Lung (tissue), 12 donors: Measurements from ENCODE around the gene ATP6V0B. TPM values are rescaled to one million over a fixed set of nuclear protein-coding genes. Genes with fewer than 3 reads are reported as not detected.

Source experiments
- ATAC-seq: fragments of 200-7000 bp; cut with Tn5 transposase; one replicate; pipeline ENCODE4 v1.9.1; 2020; ENCODE audit warnings: moderate number of reproducible peaks; ENCODE audit not compliant: insufficient read depth, low FRiP score
- DNase-seq, 3 donors: peaks; one replicate each; pipeline ENCODE4 v3.0.0-alpha.2; 2013 to 2017
- H3K27ac ChIP-seq, 2 donors: one replicate each; pipeline ENCODE4 v1.5.1; 2013; ENCODE audit warnings: mild to moderate bottlenecking in 2 of 2, moderate library complexity in 2 of 2, control low read depth in 1 of 2, inconsistent platforms in 1 of 2, low read depth in 1 of 2, low read length in 1 of 2
- H3K27me3 ChIP-seq, 3 donors: one replicate each; pipeline ENCODE4 v1.5.1; 2013; ENCODE audit warnings: low read length in 2 of 3; ENCODE audit not compliant: control insufficient read depth in 3 of 3, insufficient read depth in 3 of 3
- H3K36me3 ChIP-seq, 4 donors: one replicate each; pipeline ENCODE4 v1.5.1; 2013; ENCODE audit warnings: low read length in 4 of 4, mild to moderate bottlenecking in 1 of 4, moderate library complexity in 1 of 4; ENCODE audit not compliant: control insufficient read depth in 4 of 4, insufficient read depth in 4 of 4
- H3K4me1 ChIP-seq, 5 donors: one replicate each; pipeline ENCODE4 v1.5.1; 2013; ENCODE audit warnings: low read length in 5 of 5, mild to moderate bottlenecking in 2 of 5, moderate library complexity in 1 of 5; ENCODE audit not compliant: control insufficient read depth in 5 of 5, insufficient read depth in 5 of 5
- H3K4me3 ChIP-seq: one replicate; pipeline ENCODE4 v1.5.1; 2013; ENCODE audit warnings: mild to moderate bottlenecking, control low read depth, moderate library complexity
- H3K9ac ChIP-seq, 2 donors: one replicate each; pipeline ENCODE4 v1.5.1; 2013; ENCODE audit warnings: low read length in 2 of 2, control low read depth in 1 of 2; ENCODE audit not compliant: insufficient read depth in 1 of 2
- H3K9me3 ChIP-seq, 4 donors: one replicate each; pipeline ENCODE4 v1.5.1; 2013; ENCODE audit warnings: low read length in 3 of 4, mild to moderate bottlenecking in 1 of 4, moderate library complexity in 1 of 4; ENCODE audit not compliant: control insufficient read depth in 4 of 4, insufficient read depth in 3 of 4
- WGBS, 2 donors: extraction: QIAGEN DNeasy Blood & Tissue Kit; methylation state at CpG; one replicate each; pipeline ENCODE4 v1.1.7; 2013; 5-methylcytosine and 5-hydroxymethylcytosine counted together
- polyA plus RNA-seq, 2 donors: library from polyadenylated mRNA; stranded (reverse); fragments of 200-250 nt; gene quantifications; one replicate each; pipeline ENCODE4 v1.2.1, GENCODE V29; 2013
- total RNA-seq, 2 donors: library from RNA; depleted of rRNA in 1 of 2; stranded (reverse); fragments of >200 nt in 1 of 2; gene quantifications; one replicate each; pipeline ENCODE4 v1.2.1, GENCODE V29; 2014 to 2021
- TF ChIP-seq, protein P1 (sequence below): IDR thresholded peaks from 2 replicates; pipeline ENCODE4 v1.5.1; 2012; ENCODE audit warnings: mild to moderate bottlenecking; ENCODE audit errors: control extremely low read depth, extremely low read depth
- donor health status: control.
- donor health status: control.
- donor health status: Bipolar disorder and iron deficiency.
- donor health status: healthy.
- donor health status: DM: yes; HTN: yes; CAD: no.

Gene ATP6V0B
- total and polyA plus RNA-seq, 4 donors = 71.2 to 484 (median 283) TPM

DNA sequence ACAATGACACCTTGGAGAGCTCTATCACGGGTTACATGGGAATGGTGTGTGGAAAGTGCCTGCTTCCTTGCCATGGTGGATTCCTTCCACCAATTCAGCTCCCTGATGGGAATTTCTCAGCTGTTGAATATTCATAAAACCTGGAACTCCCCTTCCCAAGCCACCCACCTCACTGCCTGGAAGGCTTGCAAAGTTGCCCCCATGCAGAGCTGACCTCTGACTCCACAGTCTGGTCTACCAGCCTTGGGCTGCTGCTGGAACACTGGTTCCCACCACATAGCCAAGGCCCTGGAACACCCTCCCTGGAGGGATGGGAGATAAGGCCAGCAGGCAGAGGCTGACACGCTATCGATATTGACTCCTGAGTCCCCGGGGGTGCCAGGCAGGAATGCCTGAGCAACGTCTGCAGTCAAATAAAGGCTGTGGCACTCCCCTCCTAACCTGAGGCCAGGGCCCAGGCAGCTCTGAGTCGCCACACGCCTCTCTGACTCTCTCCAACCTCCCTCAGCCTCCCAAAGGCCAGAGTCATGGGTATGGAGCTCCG is 25.4 kb downstream of the ATP6V0B start:
- Histone ChIP-seq H3K4me1 (peaks cover 0 to 12% (median 0%) of the 10 kb centered on the region in 5 donors), H3K27ac (no peak overlapping the region), H3K9me3 (no peaks in the 10 kb centered on the region), H3K9ac (no peak overlapping the region), H3K4me3 (no peak overlapping the region), H3K27me3 (no peaks in the 10 kb centered on the region), H3K36me3 (peaks cover 0 to 10% (median 4%) of the 10 kb centered on the region in 4 donors)
- TF ChIP-seq, protein P1, sequence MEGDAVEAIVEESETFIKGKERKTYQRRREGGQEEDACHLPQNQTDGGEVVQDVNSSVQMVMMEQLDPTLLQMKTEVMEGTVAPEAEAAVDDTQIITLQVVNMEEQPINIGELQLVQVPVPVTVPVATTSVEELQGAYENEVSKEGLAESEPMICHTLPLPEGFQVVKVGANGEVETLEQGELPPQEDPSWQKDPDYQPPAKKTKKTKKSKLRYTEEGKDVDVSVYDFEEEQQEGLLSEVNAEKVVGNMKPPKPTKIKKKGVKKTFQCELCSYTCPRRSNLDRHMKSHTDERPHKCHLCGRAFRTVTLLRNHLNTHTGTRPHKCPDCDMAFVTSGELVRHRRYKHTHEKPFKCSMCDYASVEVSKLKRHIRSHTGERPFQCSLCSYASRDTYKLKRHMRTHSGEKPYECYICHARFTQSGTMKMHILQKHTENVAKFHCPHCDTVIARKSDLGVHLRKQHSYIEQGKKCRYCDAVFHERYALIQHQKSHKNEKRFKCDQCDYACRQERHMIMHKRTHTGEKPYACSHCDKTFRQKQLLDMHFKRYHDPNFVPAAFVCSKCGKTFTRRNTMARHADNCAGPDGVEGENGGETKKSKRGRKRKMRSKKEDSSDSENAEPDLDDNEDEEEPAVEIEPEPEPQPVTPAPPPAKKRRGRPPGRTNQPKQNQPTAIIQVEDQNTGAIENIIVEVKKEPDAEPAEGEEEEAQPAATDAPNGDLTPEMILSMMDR = no peak
- ATAC-seq (no peak), DNase-seq (no peak)
- WGBS, 2 donors = 87 to 92% methylated on average over 8 of the region's 8 CpGs

GRCh38 chr1:44002165-44002564 is 27.4 kb downstream of the ATP6V0B start:
- Histone ChIP-seq H3K4me3 (no peak overlapping the region), H3K9ac (no peak overlapping the region), H3K9me3 (no peaks in the 10 kb centered on the region), H3K27me3 (no peaks in the 10 kb centered on the region), H3K4me1 (peaks cover 0 to 4% (median 3%) of the 10 kb centered on the region in 5 donors), H3K27ac (no peak overlapping the region), H3K36me3 (peaks cover 0 to 10% (median 3%) of the 10 kb centered on the region in 4 donors)
- DNase-seq = no peak
- WGBS, 2 donors = 82 to 85% methylated on average over 8 of the region's 8 CpGs
- TF ChIP-seq, protein P1 = no peak
- ATAC-seq = no peak

GRCh38 chr1:44002606-44003157 is 27.9 kb downstream of the ATP6V0B start:
- Histone ChIP-seq H3K9ac (no peak overlapping the region), H3K36me3 (peaks cover 0 to 8% (median 3%) of the 10 kb centered on the region in 4 donors), H3K9me3 (no peaks in the 10 kb centered on the region), H3K27me3 (no peaks in the 10 kb centered on the region), H3K4me1 (peaks cover 0 to 4% (median 0%) of the 10 kb centered on the region in 5 donors), H3K27ac (no peak overlapping the region), H3K4me3 (no peak overlapping the region)
- DNase-seq (no peak), ATAC-seq (no peak)
- 84 to 89% methylated on average over 14 of the region's 14 CpGs for WGBS, 2 donors
- TF ChIP-seq, protein P1 = no peak
